ENCODE results near the gene ZNF611. TPM values are rescaled to one million over a fixed set of nuclear protein-coding genes. Genes with fewer than 3 reads are reported as not detected.
"Not testable (repeated sequence)": the region's sequence is repeated elsewhere in the genome, so short reads cannot be mapped to it uniquely, and the experiment has no call there.

Gene ZNF611
- total RNA-seq, 1 donor from 2014 or later, result 16.1 TPM

- peak overlapping the region; percentile 85 for H3K4me3 Mint-ChIP-seq (ENCODE audit: unreplicated experiment)
- peaks cover 3% of the 10 kb centered on the region for H3K36me3 Mint-ChIP-seq (ENCODE audit: unreplicated experiment)
- no peaks in the 10 kb centered on the region for H3K27me3 Mint-ChIP-seq (ENCODE audit: unreplicated experiment)
- peaks cover 5% of the 10 kb centered on the region for H3K9me3 Mint-ChIP-seq (ENCODE audit: unreplicated experiment)
- DNase-seq (ENCODE audit: extremely low spot score, unreplicated experiment), result no peak
- TF ChIP-seq CTCF (IDR thresholded peaks at IDR 0.05), result no peak
- peaks cover 22% of the 10 kb centered on the region for H3K4me1 Mint-ChIP-seq (ENCODE audit: unreplicated experiment)
- H3K27ac Mint-ChIP-seq (ENCODE audit: unreplicated experiment), result peak overlapping the region; percentile 95
These were observed 432 bp downstream of the ZNF611 start for GRCh38 chr19:52734331-52734892.

- H3K4me3 Mint-ChIP-seq (ENCODE audit: unreplicated experiment); DNase-seq (ENCODE audit: extremely low spot score, unreplicated experiment); H3K9me3 Mint-ChIP-seq (ENCODE audit: unreplicated experiment); H3K27me3 Mint-ChIP-seq (ENCODE audit: unreplicated experiment); H3K27ac Mint-ChIP-seq (ENCODE audit: unreplicated experiment): not testable (repeated sequence)
- H3K36me3 Mint-ChIP-seq (ENCODE audit: unreplicated experiment), result peaks cover 34% of the 10 kb centered on the region
- peaks cover 17% of the 10 kb centered on the region for H3K4me1 Mint-ChIP-seq (ENCODE audit: unreplicated experiment)
These were observed 8.8 kb downstream of the ZNF611 start for GRCh38 chr19:52726051-52726450.

GRCh38 chr19:52725528-52725961 is 9.3 kb downstream of the ZNF611 start:
- DNase-seq (ENCODE audit: extremely low spot score, unreplicated experiment), result no peak
- Mint-ChIP-seq H3K27ac (ENCODE audit: unreplicated experiment) (no peak overlapping the region), H3K4me1 (ENCODE audit: unreplicated experiment) (peaks cover 19% of the 10 kb centered on the region), H3K36me3 (ENCODE audit: unreplicated experiment) (peaks cover 34% of the 10 kb centered on the region), H3K9me3 (ENCODE audit: unreplicated experiment) (no peaks in the 10 kb centered on the region), H3K27me3 (ENCODE audit: unreplicated experiment) (no peaks in the 10 kb centered on the region), H3K4me3 (ENCODE audit: unreplicated experiment) (no peak overlapping the region)
- TF ChIP-seq CTCF (IDR thresholded peaks at IDR 0.05), result no peak

- no peaks in the 10 kb centered on the region for H3K27me3 Mint-ChIP-seq (ENCODE audit: unreplicated experiment)
- no peak for TF ChIP-seq CTCF (IDR thresholded peaks at IDR 0.05)
- H3K4me1 Mint-ChIP-seq (ENCODE audit: unreplicated experiment), result peaks cover 21% of the 10 kb centered on the region
- H3K36me3 Mint-ChIP-seq (ENCODE audit: unreplicated experiment), result peaks cover 36% of the 10 kb centered on the region
- H3K9me3 Mint-ChIP-seq (ENCODE audit: unreplicated experiment), result no peaks in the 10 kb centered on the region
- no peak overlapping the region for H3K27ac Mint-ChIP-seq (ENCODE audit: unreplicated experiment)
- no peak overlapping the region for H3K4me3 Mint-ChIP-seq (ENCODE audit: unreplicated experiment)
- DNase-seq (ENCODE audit: extremely low spot score, unreplicated experiment), result no peak
These were observed 9.9 kb downstream of the ZNF611 start for GRCh38 chr19:52724701-52725514.

GRCh38 chr19:52723907-52724598 is 10.8 kb downstream of the ZNF611 start:
- H3K9me3 Mint-ChIP-seq (ENCODE audit: unreplicated experiment); H3K27me3 Mint-ChIP-seq (ENCODE audit: unreplicated experiment); DNase-seq (ENCODE audit: extremely low spot score, unreplicated experiment); H3K4me3 Mint-ChIP-seq (ENCODE audit: unreplicated experiment); H3K27ac Mint-ChIP-seq (ENCODE audit: unreplicated experiment): not testable (repeated sequence)
- H3K36me3 Mint-ChIP-seq (ENCODE audit: unreplicated experiment), result peaks cover 41% of the 10 kb centered on the region
- peaks cover 26% of the 10 kb centered on the region for H3K4me1 Mint-ChIP-seq (ENCODE audit: unreplicated experiment)
